Measurements from ENCODE around the gene TJP1. TPM values are rescaled to one million over a fixed set of nuclear protein-coding genes. Genes with fewer than 3 reads are reported as not detected.
"Not testable (repeated sequence)": the region's sequence is repeated elsewhere in the genome, so short reads cannot be mapped to it uniquely, and the experiment has no call there.

Gene TJP1
- total RNA-seq, 1 experiment from 2014 or later = 44.3 TPM

GRCh38 chr15:29678504-29679034 is 143.7 kb downstream of the TJP1 start:
- Mint-ChIP-seq H3K36me3 (ENCODE audit: insufficient read depth, unreplicated experiment) (peaks cover 5% of the 10 kb centered on the region), H3K27ac (ENCODE audit: unreplicated experiment) (no peak overlapping the region), H3K9me3 (ENCODE audit: low read depth, unreplicated experiment) (no peaks in the 10 kb centered on the region), H3K27me3 (ENCODE audit: unreplicated experiment) (no peaks in the 10 kb centered on the region), H3K4me1 (ENCODE audit: low read depth, unreplicated experiment) (no peaks in the 10 kb centered on the region), H3K4me3 (ENCODE audit: low read depth, unreplicated experiment) (no peak overlapping the region)
- no peak for DNase-seq
- CTCF ChIA-PET = no interaction called here
- intact Hi-C loops (cut with micrococcal nuclease; ENCODE audit: unreplicated experiment) = loop anchor here (10.0 kb wide), 2 partner anchors 136 to 246 kb away; no protein-coding TSS in a partner anchor
- no TSS peak for BruUV-seq (replicated peaks)
- TF ChIP-seq CTCF (IDR thresholded peaks at IDR 0.05; ENCODE audit: unreplicated experiment) = no peak

DNA sequence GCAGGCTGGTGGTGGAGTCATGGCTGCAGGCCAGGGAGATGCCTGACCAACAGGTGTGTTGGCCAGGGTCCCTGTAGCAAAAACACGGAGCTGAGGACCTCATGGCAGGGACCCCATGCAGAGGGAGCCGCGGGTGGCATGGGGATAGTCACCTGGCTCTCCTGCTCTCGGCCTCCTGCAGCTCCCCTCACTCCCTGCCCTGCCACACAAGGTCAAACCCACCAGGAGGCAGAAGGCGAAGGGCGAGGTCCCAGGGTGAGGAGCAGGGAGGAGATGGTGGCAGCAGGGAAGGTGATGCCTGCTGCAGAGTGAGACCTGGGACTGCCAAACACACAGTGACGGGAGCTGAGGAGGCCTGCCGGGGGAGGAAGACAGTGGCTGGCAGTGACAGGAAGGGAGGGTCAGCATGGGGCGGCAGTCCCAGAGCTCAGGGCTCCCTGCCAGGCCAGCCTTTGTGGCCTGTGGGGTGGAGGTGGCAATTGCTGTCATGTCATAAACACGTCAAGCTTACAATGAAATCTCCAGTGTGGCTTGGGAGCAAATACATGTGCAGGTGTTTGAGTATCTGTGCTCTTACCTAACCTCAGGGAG is 144.3 kb downstream of the TJP1 start:
- BruUV-seq (replicated peaks) = no TSS peak
- Mint-ChIP-seq H3K4me1 (ENCODE audit: low read depth, unreplicated experiment) (no peaks in the 10 kb centered on the region), H3K27ac (ENCODE audit: unreplicated experiment) (no peak overlapping the region), H3K4me3 (ENCODE audit: low read depth, unreplicated experiment) (no peak overlapping the region), H3K36me3 (ENCODE audit: insufficient read depth, unreplicated experiment) (peaks cover 5% of the 10 kb centered on the region), H3K9me3 (ENCODE audit: low read depth, unreplicated experiment) (no peaks in the 10 kb centered on the region), H3K27me3 (ENCODE audit: unreplicated experiment) (no peaks in the 10 kb centered on the region)
- no peak for DNase-seq
- CTCF ChIA-PET = no interaction called here
- intact Hi-C loops (cut with micrococcal nuclease; ENCODE audit: unreplicated experiment) = loop anchor here (10.0 kb wide), 2 partner anchors 137 to 247 kb away; no protein-coding TSS in a partner anchor
- no peak for TF ChIP-seq CTCF (IDR thresholded peaks at IDR 0.05; ENCODE audit: unreplicated experiment)

GRCh38 chr15:29677455-29677854 is 144.8 kb downstream of the TJP1 start:
- CTCF ChIA-PET = no interaction called here
- H3K9me3 Mint-ChIP-seq (ENCODE audit: low read depth, unreplicated experiment) = no peaks in the 10 kb centered on the region
- BruUV-seq (replicated peaks) = no TSS peak
- no peaks in the 10 kb centered on the region for H3K4me1 Mint-ChIP-seq (ENCODE audit: low read depth, unreplicated experiment)
- H3K27ac Mint-ChIP-seq (ENCODE audit: unreplicated experiment) = no peak overlapping the region
- H3K27me3 Mint-ChIP-seq (ENCODE audit: unreplicated experiment) = no peaks in the 10 kb centered on the region
- DNase-seq = no peak
- no peak overlapping the region for H3K4me3 Mint-ChIP-seq (ENCODE audit: low read depth, unreplicated experiment)
- H3K36me3 Mint-ChIP-seq (ENCODE audit: insufficient read depth, unreplicated experiment) = peaks cover 5% of the 10 kb centered on the region
- no peak for TF ChIP-seq CTCF (IDR thresholded peaks at IDR 0.05; ENCODE audit: unreplicated experiment)
- intact Hi-C loops (cut with micrococcal nuclease; ENCODE audit: unreplicated experiment) = loop anchor here (10.0 kb wide), 2 partner anchors 137 to 247 kb away; no protein-coding TSS in a partner anchor

GRCh38 chr15:29676961-29677402 is 145.3 kb downstream of the TJP1 start:
- H3K36me3 Mint-ChIP-seq (ENCODE audit: insufficient read depth, unreplicated experiment) = peaks cover 5% of the 10 kb centered on the region
- no peak overlapping the region for H3K4me3 Mint-ChIP-seq (ENCODE audit: low read depth, unreplicated experiment)
- CTCF ChIA-PET = no interaction called here
- no peak overlapping the region for H3K27ac Mint-ChIP-seq (ENCODE audit: unreplicated experiment)
- intact Hi-C loops (cut with micrococcal nuclease; ENCODE audit: unreplicated experiment) = loop anchor here (10.0 kb wide), 2 partner anchors 138 to 248 kb away; no protein-coding TSS in a partner anchor
- no peaks in the 10 kb centered on the region for H3K4me1 Mint-ChIP-seq (ENCODE audit: low read depth, unreplicated experiment)
- TF ChIP-seq CTCF (IDR thresholded peaks at IDR 0.05; ENCODE audit: unreplicated experiment) = no peak
- no peaks in the 10 kb centered on the region for H3K27me3 Mint-ChIP-seq (ENCODE audit: unreplicated experiment)
- no TSS peak for BruUV-seq (replicated peaks)
- no peaks in the 10 kb centered on the region for H3K9me3 Mint-ChIP-seq (ENCODE audit: low read depth, unreplicated experiment)
- DNase-seq = no peak

GRCh38 chr15:29676374-29676960 is 145.8 kb downstream of the TJP1 start:
- H3K36me3 Mint-ChIP-seq (ENCODE audit: insufficient read depth, unreplicated experiment); H3K27me3 Mint-ChIP-seq (ENCODE audit: unreplicated experiment); H3K4me1 Mint-ChIP-seq (ENCODE audit: low read depth, unreplicated experiment); CTCF ChIA-PET; BruUV-seq (replicated peaks); H3K4me3 Mint-ChIP-seq (ENCODE audit: low read depth, unreplicated experiment); H3K27ac Mint-ChIP-seq (ENCODE audit: unreplicated experiment); H3K9me3 Mint-ChIP-seq (ENCODE audit: low read depth, unreplicated experiment); DNase-seq: not testable (repeated sequence)
- intact Hi-C loops (cut with micrococcal nuclease; ENCODE audit: unreplicated experiment) = loop anchor here (10.0 kb wide), 2 partner anchors 138 to 248 kb away; no protein-coding TSS in a partner anchor
